GM19023 (cell line): ENCODE data around the gene ARMC12.
"Not testable (repeated sequence)": the region's sequence is repeated elsewhere in the genome, so short reads cannot be mapped to it uniquely, and the experiment has no call there.

ENCODE experiments used
- ATAC-seq: cut with Tn5 transposase; IDR thresholded peaks from one replicate; pipeline ENCODE4 v1.9.1; 2021; ENCODE audit warnings: mild to moderate bottlenecking, moderate library complexity; ENCODE audit not compliant: unreplicated experiment

The ARMC12 gene, protein sequence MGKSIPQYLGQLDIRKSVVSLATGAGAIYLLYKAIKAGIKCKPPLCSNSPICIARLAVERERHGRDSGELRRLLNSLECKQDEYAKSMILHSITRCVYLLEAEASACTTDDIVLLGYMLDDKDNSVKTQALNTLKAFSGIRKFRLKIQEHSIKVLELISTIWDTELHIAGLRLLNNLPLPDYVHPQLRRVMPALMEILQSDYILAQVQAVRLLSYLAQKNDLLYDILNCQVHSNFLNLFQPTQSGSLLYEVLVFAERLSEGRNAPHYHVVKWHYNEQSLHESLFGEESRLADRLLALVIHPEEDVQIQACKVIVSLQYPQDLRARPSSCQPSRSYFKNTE

GRCh38 chr6:35736982-35737412 is at the start of gene ARMC12:
TSS of gene ARMC12 (plus strand) at chr6:35737032. CDS start at chr6:35737109, 77 bp downstream.
- ATAC-seq = no peak

GRCh38 chr6:35687658-35688604 is 48.9 kb upstream of the ARMC12 start:
- ATAC-seq = peak; percentile 35

- ATAC-seq = peak; percentile 90
Observed at GRCh38 chr6:35688605-35689322, 48.1 kb upstream of the ARMC12 start, which contains the start of gene FKBP5. TSS of gene FKBP5 (minus strand) at chr6:35688915. CDS start at chr6:35642824, 46,091 bp downstream.

- ATAC-seq = not testable (repeated sequence)
Observed at GRCh38 chr6:35690006-35690405, 46.8 kb upstream of the ARMC12 start.

- no peak for ATAC-seq
Observed at GRCh38 chr6:35690484-35690883, 46.3 kb upstream of the ARMC12 start.

DNA sequence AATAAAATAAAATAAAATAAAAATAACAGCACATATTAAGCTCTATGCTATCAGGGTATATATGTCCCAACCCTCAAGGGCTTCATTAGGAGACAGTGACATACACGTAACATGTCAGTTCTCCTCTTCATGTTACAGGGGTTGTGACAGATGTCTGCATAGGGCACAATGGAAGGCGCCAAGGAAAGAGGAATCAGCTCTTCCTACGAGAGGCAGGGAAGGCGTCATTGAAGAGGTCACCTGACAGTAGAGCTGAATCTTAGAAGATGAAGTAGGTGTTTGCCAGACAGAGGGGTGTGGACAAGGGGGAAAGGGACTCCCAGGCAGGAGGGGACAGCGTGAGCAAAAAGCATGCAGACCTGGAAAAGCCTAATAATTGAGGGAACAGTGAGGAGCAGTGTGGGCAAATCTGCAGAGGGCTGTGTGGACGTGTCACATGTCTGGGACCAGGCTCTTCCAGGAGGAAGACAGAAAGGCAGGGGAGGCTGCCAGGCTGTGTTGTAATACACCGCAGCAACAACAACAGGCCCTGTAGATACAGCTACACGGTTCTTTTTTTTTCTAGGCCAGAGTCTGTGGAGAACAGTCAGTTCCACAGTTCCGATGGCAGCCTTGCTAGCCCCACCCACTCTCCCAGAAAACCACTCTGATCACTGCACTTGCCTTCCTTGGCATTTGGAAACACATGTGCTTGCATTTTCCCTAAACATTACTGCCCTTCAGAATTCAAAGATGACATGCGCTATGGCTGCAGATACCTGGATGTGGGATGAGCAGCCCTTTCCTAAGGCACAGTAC is 45.6 kb upstream of the ARMC12 start:
- ATAC-seq = no peak

GRCh38 chr6:35694462-35694861 is 42.4 kb upstream of the ARMC12 start:
- no peak for ATAC-seq

GRCh38 chr6:35698430-35698829 is 38.4 kb upstream of the ARMC12 start:
- ATAC-seq = not testable (repeated sequence)

GRCh38 chr6:35698858-35699257 is 38.0 kb upstream of the ARMC12 start:
- ATAC-seq = no peak

DNA sequence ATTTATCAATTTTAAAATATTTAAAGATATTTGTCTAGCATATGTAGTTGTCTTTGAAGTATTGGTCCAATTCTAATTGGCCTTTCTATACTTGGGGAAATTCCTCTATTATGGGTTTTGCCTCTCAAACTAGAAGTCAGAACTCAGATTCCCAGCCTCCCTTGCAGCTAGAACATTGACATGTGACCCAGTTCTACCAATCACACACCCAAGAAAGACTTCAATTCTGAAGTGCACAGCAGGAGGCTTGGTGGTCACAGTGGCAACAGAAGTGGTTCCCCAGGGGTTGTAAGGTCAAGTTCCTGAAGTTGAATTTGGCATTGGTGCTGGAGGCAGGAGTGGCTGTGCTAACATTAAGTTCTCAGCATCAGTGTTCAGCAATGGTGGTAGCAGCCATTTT is 33.3 kb upstream of the ARMC12 start:
- ATAC-seq = no peak

DNA sequence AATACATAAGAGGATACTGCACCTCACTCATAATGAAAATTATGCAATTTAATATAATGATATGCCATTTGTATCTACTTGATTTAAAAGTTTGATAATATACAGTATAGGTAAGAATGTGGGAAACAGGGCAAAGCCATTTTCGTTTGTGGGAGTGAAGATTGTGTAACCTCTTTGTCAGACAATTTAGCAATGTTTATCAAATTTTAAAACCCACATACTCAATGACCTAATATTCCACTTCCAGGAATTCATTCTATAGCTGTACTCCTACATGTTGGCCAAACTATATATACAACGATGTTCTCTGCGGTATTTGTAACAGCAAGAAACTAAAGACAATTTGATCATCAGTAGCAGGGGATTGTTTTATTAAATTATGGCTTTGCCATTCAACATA is 30.4 kb upstream of the ARMC12 start:
- ATAC-seq = no peak

DNA sequence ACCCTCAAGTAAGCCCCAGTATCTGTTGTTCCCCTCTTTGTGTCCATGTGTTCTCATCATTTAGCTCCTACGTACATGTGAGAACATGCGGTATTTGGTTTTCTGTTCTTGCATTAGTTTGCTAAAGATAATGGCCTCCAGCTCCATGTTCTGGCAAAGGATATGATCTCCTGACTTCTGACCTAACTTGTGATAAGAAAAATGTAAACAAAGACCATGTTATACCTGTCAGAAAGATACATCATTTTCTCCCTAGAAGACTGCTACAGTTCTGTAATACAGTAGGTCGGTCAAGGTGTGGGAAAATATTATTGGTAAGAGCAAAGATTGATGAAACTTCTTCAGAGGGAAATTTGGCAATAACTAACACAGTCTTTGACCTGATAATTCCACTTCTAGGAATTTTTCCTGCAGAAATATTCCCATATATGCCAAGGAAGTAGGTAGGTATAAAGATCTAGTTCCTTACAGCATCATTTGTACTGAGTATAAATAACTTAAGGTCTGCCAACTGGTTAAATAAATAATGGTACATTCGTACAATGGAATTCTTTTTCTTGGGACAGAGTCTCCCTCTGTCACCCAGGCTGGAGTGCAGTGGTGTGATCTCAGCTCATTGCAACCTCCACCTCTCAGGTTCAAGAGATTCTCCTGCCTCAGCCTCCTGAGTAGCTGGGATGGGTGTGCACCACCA is 29.0 kb upstream of the ARMC12 start:
- ATAC-seq = no peak

DNA sequence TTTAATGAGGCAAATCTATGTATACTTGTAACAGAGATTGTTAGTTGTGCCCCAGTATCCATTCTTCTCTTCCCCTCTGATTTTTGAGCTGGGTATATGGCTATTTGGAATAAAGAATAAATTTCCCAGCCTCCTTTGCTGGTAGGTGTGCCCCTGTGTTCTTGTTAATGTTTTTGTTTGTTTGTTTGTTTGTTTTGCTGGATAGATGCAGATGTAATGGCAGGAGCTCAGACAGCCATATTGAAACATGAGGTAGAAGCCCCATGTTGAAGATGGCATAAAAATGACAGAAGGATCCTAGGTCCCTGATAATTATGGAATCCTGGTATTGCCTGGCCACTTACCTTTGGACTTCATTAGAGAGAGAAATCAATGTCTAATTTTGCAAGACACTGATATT is 28.2 kb upstream of the ARMC12 start:
- no peak for ATAC-seq

DNA sequence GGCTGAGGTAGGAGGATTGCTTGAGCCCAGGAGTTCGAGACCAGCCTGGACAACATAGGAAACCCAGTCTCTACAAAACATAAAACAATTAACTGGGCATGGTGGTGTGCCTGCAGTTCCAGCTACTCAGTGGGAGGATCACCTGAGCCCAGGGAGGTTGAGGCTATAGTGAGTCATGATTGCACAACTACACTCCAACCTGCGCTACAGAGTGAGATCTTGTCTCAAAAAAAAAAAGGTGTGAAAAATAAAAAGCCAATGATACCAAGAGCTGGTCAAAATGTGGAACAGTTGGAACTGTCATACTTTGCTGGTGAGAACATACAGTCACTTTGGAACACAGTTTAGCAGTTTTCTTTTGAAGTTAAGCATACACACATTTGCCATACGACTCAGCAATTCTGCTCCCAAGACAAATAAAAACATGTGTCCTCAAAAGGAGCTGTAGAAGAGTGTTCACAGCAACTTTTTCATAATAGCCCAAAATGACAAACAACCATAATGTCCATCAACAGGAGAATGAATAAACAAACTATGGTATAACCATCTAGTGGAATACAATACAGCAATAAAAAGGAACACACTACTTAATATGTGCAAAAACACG is 26.5 kb upstream of the ARMC12 start:
- no peak for ATAC-seq

- ATAC-seq = no peak
Observed at GRCh38 chr6:35711731-35712130, 25.1 kb upstream of the ARMC12 start.

GRCh38 chr6:35713006-35713767 is 23.6 kb upstream of the ARMC12 start:
- no peak for ATAC-seq

DNA sequence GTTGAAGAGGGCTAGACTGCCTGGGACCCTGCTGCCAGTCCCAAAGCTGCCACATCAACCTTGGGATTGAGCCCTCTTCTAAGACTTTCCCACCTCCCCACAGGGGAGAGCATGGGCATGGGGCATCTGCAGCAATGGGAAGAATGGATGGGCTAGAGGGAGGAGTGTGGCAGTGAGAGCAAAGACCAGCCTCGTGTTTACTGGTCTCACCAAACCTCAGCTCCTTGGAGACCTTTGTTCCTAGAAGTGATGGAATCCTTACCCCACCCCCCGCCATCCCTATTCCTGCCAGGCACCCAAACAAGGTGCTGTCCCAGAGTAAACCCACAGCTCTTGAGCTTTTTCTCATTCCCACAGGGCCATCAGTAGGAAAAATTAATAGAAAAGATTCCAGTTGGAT is 20.0 kb upstream of the ARMC12 start:
- ATAC-seq = no peak
